Mesenteric fat pad (tissue), 1 donor: ENCODE results near the gene GTF3C1. TPM values are rescaled to one million over a fixed set of nuclear protein-coding genes. Genes with fewer than 3 reads are reported as not detected.

ENCODE experiments used
- DNase-seq: peaks from one replicate; pipeline ENCODE4 v3.0.0-alpha.2; 2020; ENCODE audit warnings: low spot score
- total RNA-seq: library from RNA; stranded (reverse); fragmentation: NEBNext Ultra II Directional; extraction: Animal tissue kit (Norgen Biotek cat#: 25700); gene quantifications from one replicate; pipeline ENCODE4 v1.2.1, GENCODE V29; 2021
- donor health status: DM: yes; HTN: yes; CAD: no.

The GTF3C1 gene
- total RNA-seq, 1 donor from 2014 or later: 52.1 TPM

GRCh38 chr16:27489421-27489820, 60.3 kb downstream of the GTF3C1 start:
- DNase-seq: no peak

- no peak for DNase-seq
These were observed 63.0 kb downstream of the GTF3C1 start for GRCh38 chr16:27486760-27487159.

GRCh38 chr16:27486344-27486743, 63.4 kb downstream of the GTF3C1 start:
- DNase-seq: no peak

GRCh38 chr16:27485811-27486210, 63.9 kb downstream of the GTF3C1 start:
- no peak for DNase-seq

GRCh38 chr16:27485126-27485525, 64.6 kb downstream of the GTF3C1 start:
- DNase-seq: no peak

GRCh38 chr16:27483624-27484023, 66.1 kb downstream of the GTF3C1 start:
- DNase-seq: no peak

GRCh38 chr16:27483088-27483437, 66.7 kb downstream of the GTF3C1 start:
- no peak for DNase-seq

- DNase-seq: no peak
These were observed 67.2 kb downstream of the GTF3C1 start for GRCh38 chr16:27482397-27483087.

- no peak for DNase-seq
These were observed 68.3 kb downstream of the GTF3C1 start for GRCh38 chr16:27481282-27481934.

GRCh38 chr16:27480761-27481160, 69.0 kb downstream of the GTF3C1 start:
- no peak for DNase-seq

- no peak for DNase-seq
These were observed 73.5 kb downstream of the GTF3C1 start for GRCh38 chr16:27476240-27476639.

- no peak for DNase-seq
These were observed 74.2 kb downstream of the GTF3C1 start for GRCh38 chr16:27475561-27475960.

GRCh38 chr16:27474921-27475320, 74.8 kb downstream of the GTF3C1 start:
- no peak for DNase-seq

GRCh38 chr16:27474041-27474440, 75.7 kb downstream of the GTF3C1 start:
- DNase-seq: no peak

- no peak for DNase-seq
These were observed 76.4 kb downstream of the GTF3C1 start for GRCh38 chr16:27473101-27473900.

GRCh38 chr16:27472091-27473020, 77.4 kb downstream of the GTF3C1 start:
- DNase-seq: no peak

- no peak for DNase-seq
These were observed 78.1 kb downstream of the GTF3C1 start for GRCh38 chr16:27471661-27472060.

GRCh38 chr16:27470567-27471431, 78.9 kb downstream of the GTF3C1 start:
- no peak for DNase-seq

GRCh38 chr16:27468941-27469531, 80.7 kb downstream of the GTF3C1 start:
- DNase-seq: no peak

- no peak for DNase-seq
These were observed 84.2 kb downstream of the GTF3C1 start for GRCh38 chr16:27465483-27465879.
